HG03066 (cell line): ENCODE measurements around the gene C3orf49.

Experiments used
- ATAC-seq: cut with Tn5 transposase; IDR thresholded peaks from one replicate; pipeline ENCODE4 v1.9.1; 2021; ENCODE audit warnings: low read depth; ENCODE audit not compliant: unreplicated experiment

Gene C3orf49

DNA sequence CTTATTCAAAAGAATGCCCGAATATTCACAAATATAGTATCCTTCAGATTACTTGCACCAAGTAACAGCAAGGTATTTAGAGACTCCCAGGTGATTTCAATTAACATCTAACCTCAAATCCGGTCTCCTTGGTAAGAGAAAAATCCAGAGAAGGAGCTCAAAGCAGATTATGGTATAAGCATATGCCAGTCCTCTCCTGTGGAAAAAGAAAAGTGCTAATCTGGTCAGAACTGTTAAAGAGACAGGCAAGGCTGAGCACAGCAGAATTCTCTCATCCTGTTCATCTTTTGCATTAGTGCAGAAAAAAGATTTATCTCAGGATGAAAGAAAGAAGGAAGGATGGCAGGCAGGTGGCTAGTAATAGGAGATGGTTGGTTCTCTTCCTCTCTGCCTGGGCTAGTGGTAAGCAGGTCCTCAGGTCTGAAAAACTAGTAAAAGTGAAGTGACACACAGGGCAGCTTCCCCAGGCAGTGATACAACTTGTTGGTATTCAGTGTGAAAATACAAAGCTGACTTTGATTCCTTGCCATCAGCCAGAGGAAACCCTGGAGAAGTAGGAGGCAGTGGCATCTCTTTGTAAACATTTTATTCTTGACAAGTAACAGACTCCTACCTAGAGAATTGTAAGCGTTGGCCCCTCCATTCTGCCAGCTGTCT, 58.8 kb downstream of the C3orf49 start:
- no peak for ATAC-seq

DNA sequence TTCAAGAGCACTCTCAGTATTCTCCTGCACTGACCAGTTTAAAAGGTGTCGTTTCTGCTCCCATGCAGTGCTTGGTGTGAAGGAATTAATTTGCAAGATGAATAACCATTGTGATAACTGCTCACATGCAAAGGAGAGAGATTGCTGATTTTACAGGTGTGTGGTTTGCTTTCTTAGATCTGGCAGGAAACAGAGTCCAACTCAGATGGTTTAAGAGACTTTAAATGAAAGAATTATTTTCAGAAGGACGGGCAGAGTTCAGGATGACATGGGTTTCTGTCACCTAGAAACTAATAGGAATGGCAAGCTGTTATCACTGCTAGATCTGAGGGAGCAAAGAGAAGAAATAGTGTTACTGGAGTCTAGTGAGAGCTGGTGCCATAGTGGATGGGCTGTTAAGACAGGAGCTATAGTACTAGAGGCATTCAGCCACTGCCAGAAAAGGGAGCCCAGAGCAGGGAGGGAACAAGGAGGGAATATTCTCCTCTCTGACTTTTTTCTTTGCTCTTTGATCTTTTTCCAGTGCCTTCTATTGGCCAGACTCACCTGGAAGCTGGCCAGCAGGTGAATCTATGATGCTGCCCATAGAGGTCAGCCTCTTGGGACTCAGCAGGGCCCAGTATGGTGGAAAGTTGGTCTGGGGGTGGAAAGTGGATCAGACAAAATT, 59.4 kb downstream of the C3orf49 start:
- ATAC-seq: no peak

DNA sequence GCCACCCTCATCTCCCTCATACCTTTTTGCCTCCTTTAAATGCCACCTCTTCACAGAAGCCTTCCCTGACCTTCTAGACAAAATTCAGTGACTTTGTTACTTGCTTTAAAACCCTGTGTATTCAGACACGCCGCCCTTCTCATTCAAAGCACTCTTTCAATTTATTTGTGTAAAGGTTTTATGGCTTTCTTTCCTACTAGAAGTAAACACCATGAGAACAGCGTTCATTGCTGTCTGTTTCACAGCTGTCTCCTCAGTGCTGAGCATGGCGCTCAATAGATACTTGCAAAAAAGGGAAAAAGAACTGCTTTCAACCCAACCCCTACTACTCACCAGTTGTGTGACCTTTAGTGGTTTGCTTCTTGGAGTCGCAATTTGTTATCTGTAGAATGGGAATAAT, 61.6 kb downstream of the C3orf49 start:
- no peak for ATAC-seq

GRCh38 chr3:63886858-63887257, 67.8 kb downstream of the C3orf49 start:
- ATAC-seq: no peak

- ATAC-seq: no peak
These were observed 72.4 kb downstream of the C3orf49 start for GRCh38 chr3:63891518-63891917.

- no peak for ATAC-seq
These were observed 73.8 kb downstream of the C3orf49 start for GRCh38 chr3:63892773-63893352.

- ATAC-seq: no peak
These were observed 76.5 kb downstream of the C3orf49 start for GRCh38 chr3:63895422-63896189.

GRCh38 chr3:63896332-63897030, 77.4 kb downstream of the C3orf49 start:
- peak; percentile 71 for ATAC-seq
